ENCODE measurements around the gene PLBD2. TPM values are rescaled to one million over a fixed set of nuclear protein-coding genes. Genes with fewer than 3 reads are reported as not detected.

PLBD2 gene
- total RNA-seq, 1 donor from 2014 or later = 4.9 TPM

- no peaks in the 10 kb centered on the region for H3K79me2 ChIP-seq (ENCODE audit: low read depth)
- H3K27me3 Mint-ChIP-seq (ENCODE audit: insufficient read depth, low read depth) = peaks cover 2% of the 10 kb centered on the region
- H3F3A ChIP-seq (ENCODE audit: low read depth) = peaks cover 5% of the 10 kb centered on the region
- H3K36me3 ChIP-seq = no peaks in the 10 kb centered on the region
- no peak for TF ChIP-seq EZH2phosphoT487 (IDR thresholded peaks at IDR 0.05)
- TF ChIP-seq EZH2 (IDR thresholded peaks at IDR 0.05) = no peak
- TF ChIP-seq, protein P1, sequence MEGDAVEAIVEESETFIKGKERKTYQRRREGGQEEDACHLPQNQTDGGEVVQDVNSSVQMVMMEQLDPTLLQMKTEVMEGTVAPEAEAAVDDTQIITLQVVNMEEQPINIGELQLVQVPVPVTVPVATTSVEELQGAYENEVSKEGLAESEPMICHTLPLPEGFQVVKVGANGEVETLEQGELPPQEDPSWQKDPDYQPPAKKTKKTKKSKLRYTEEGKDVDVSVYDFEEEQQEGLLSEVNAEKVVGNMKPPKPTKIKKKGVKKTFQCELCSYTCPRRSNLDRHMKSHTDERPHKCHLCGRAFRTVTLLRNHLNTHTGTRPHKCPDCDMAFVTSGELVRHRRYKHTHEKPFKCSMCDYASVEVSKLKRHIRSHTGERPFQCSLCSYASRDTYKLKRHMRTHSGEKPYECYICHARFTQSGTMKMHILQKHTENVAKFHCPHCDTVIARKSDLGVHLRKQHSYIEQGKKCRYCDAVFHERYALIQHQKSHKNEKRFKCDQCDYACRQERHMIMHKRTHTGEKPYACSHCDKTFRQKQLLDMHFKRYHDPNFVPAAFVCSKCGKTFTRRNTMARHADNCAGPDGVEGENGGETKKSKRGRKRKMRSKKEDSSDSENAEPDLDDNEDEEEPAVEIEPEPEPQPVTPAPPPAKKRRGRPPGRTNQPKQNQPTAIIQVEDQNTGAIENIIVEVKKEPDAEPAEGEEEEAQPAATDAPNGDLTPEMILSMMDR (IDR thresholded peaks at IDR 0.05) = no peak
- H3K27ac ChIP-seq = no peak overlapping the region
- H3K9me3 ChIP-seq (ENCODE audit: low read depth) = no peaks in the 10 kb centered on the region
- no peak overlapping the region for H3K27ac Mint-ChIP-seq
- H3K4me3 Mint-ChIP-seq = no peak overlapping the region
- no peak overlapping the region for H3K9ac ChIP-seq
- no peak overlapping the region for H2AFZ ChIP-seq (replicated peaks)
- H3K36me3 Mint-ChIP-seq = peaks cover 2% of the 10 kb centered on the region
- H3K4me3 ChIP-seq = no peak overlapping the region
- no peaks in the 10 kb centered on the region for H4K20me1 ChIP-seq (ENCODE audit: low read depth)
- peaks cover 7% of the 10 kb centered on the region for H3K4me1 ChIP-seq
- H3K27me3 ChIP-seq = no peaks in the 10 kb centered on the region
- peaks cover 7% of the 10 kb centered on the region for H3K4me1 Mint-ChIP-seq
- no peak overlapping the region for H3K4me2 ChIP-seq
- peak; percentile 66 for DNase-seq (ENCODE audit: low spot score)
- H3K9me3 Mint-ChIP-seq = no peaks in the 10 kb centered on the region
These were observed 34.7 kb downstream of the PLBD2 start for GRCh38 chr12:113392988-113393579.

- Mint-ChIP-seq H3K36me3 (peaks cover under 1% of the 10 kb centered on the region), H3K4me3 (no peak overlapping the region), H3K27ac (peak overlapping the region; percentile 10), H3K27me3 (ENCODE audit: insufficient read depth, low read depth) (peaks cover 2% of the 10 kb centered on the region), H3K4me1 (peaks cover 7% of the 10 kb centered on the region), H3K9me3 (no peaks in the 10 kb centered on the region)
- Histone ChIP-seq H3K4me3 (no peak overlapping the region), H3K4me1 (peaks cover 7% of the 10 kb centered on the region), H3K79me2 (ENCODE audit: low read depth) (no peaks in the 10 kb centered on the region), H3F3A (ENCODE audit: low read depth) (peaks cover 5% of the 10 kb centered on the region), H3K27ac (no peak overlapping the region), H3K4me2 (no peak overlapping the region), H4K20me1 (ENCODE audit: low read depth) (no peaks in the 10 kb centered on the region), H2AFZ (replicated peaks) (no peak overlapping the region), H3K36me3 (no peaks in the 10 kb centered on the region), H3K9ac (no peak overlapping the region), H3K27me3 (no peaks in the 10 kb centered on the region), H3K9me3 (ENCODE audit: low read depth) (no peaks in the 10 kb centered on the region)
- TF ChIP-seq EZH2 (IDR thresholded peaks at IDR 0.05) = no peak
- no peak for TF ChIP-seq EZH2phosphoT487 (IDR thresholded peaks at IDR 0.05)
- DNase-seq (ENCODE audit: low spot score) = no peak
These were observed 35.4 kb downstream of the PLBD2 start for GRCh38 chr12:113393749-113394148.

GRCh38 chr12:113395119-113395518 is 36.7 kb downstream of the PLBD2 start:
- Mint-ChIP-seq H3K4me1 (peaks cover 7% of the 10 kb centered on the region), H3K27me3 (ENCODE audit: insufficient read depth, low read depth) (peaks cover 6% of the 10 kb centered on the region), H3K27ac (no peak overlapping the region), H3K4me3 (no peak overlapping the region), H3K36me3 (no peaks in the 10 kb centered on the region), H3K9me3 (no peaks in the 10 kb centered on the region)
- Histone ChIP-seq H3K4me3 (no peak overlapping the region), H3K27ac (no peak overlapping the region), H3K4me1 (peaks cover 7% of the 10 kb centered on the region), H3K36me3 (no peaks in the 10 kb centered on the region), H2AFZ (replicated peaks) (no peak overlapping the region), H4K20me1 (ENCODE audit: low read depth) (no peaks in the 10 kb centered on the region), H3K9me3 (ENCODE audit: low read depth) (no peaks in the 10 kb centered on the region), H3K9ac (no peak overlapping the region), H3K27me3 (no peaks in the 10 kb centered on the region), H3K79me2 (ENCODE audit: low read depth) (no peaks in the 10 kb centered on the region), H3F3A (ENCODE audit: low read depth) (peaks cover 5% of the 10 kb centered on the region), H3K4me2 (no peak overlapping the region)
- no peak for DNase-seq (ENCODE audit: low spot score)
- TF ChIP-seq EZH2phosphoT487 (IDR thresholded peaks at IDR 0.05) = no peak
- no peak for TF ChIP-seq EZH2 (IDR thresholded peaks at IDR 0.05)
- TF ChIP-seq, protein P1 (IDR thresholded peaks at IDR 0.05) = no peak

DNA sequence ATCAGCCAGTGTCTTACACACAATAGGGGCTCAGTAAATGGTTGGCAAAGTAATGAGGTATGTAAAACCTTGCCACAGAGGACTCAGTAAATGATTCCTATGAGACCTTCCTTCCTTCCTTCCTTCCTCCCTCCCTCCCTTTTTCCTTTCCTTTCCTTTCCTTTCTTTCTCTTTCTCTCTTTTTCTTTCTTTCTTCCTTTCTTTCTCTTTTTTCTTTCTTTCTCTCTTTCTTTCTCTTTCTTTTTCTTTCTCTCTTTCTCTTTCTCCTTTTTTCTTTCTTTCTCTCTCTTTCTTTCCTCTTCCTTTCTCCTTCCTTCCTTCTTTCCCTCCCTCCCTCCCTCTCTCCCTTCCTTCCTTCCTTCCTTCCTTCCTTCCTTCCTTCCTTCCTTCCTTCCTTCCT is 37.8 kb downstream of the PLBD2 start:
- Histone ChIP-seq H3F3A (ENCODE audit: low read depth) (peaks cover 5% of the 10 kb centered on the region), H2AFZ (replicated peaks) (no peak overlapping the region), H3K9me3 (ENCODE audit: low read depth) (no peaks in the 10 kb centered on the region), H4K20me1 (ENCODE audit: low read depth) (no peaks in the 10 kb centered on the region), H3K4me3 (no peak overlapping the region), H3K27me3 (no peaks in the 10 kb centered on the region), H3K79me2 (ENCODE audit: low read depth) (no peaks in the 10 kb centered on the region), H3K4me1 (peaks cover 7% of the 10 kb centered on the region), H3K36me3 (no peaks in the 10 kb centered on the region), H3K4me2 (no peak overlapping the region), H3K9ac (no peak overlapping the region), H3K27ac (no peak overlapping the region)
- TF ChIP-seq EZH2 (IDR thresholded peaks at IDR 0.05) (no peak), EZH2phosphoT487 (IDR thresholded peaks at IDR 0.05) (no peak)
- TF ChIP-seq, protein P1 (IDR thresholded peaks at IDR 0.05) = no peak
- no peak for DNase-seq (ENCODE audit: low spot score)
- Mint-ChIP-seq H3K4me1 (peaks cover 7% of the 10 kb centered on the region), H3K9me3 (no peaks in the 10 kb centered on the region), H3K27me3 (ENCODE audit: insufficient read depth, low read depth) (peaks cover 6% of the 10 kb centered on the region), H3K36me3 (no peaks in the 10 kb centered on the region), H3K27ac (no peak overlapping the region), H3K4me3 (no peak overlapping the region)

All from neural progenitor cell (in vitro differentiated cells).